ENCODE measurements around the gene HDLBP.
"Not testable (repeated sequence)": the region's sequence is repeated elsewhere in the genome, so short reads cannot be mapped to it uniquely, and the experiment has no call there.

The HDLBP gene

DNA sequence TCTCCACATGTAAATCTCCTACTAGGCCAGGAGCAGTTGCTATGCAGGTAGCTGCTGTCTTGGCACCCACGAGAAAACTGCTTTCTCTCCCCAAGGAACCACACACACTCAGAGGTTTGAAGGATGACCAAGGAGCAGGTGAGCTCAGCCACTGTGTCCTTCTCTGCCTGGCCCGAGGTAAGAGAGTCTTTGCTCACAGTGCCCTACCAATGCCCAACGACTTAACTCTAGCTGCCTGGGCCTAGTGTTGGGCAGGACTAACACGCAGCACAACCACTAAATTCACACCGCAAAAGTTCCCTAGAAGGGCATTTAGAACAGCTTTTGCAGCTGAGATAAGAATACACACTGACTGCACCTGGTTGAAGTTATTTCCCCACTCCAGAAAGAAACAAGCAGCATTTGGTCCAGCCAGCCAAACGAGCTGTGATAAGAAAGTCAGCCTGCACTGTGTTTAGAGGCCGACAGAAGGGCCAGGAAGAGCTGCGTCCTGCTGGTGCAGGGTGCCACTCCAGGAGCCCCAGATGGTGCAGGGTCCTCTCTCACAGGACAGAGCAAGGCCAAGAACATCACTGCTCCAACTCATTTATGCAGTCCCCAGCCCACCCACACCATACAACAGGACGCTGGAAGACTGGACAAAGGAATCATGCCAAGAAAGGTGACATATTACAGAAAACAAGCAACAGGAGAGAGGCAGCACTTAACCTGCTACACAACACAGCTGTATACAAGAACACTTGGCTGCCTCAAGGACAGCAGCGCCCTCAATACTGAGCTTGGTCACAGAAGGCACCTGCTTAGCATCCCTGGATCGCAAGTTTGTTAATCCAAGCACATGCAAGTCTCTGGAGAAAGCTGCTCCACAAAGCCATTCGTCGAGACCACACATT, 12.5 kb downstream of the HDLBP start:
- no peak for DNase-seq

GRCh38 chr2:241302083-241302482, 13.4 kb downstream of the HDLBP start:
- DNase-seq, result no peak

DNA sequence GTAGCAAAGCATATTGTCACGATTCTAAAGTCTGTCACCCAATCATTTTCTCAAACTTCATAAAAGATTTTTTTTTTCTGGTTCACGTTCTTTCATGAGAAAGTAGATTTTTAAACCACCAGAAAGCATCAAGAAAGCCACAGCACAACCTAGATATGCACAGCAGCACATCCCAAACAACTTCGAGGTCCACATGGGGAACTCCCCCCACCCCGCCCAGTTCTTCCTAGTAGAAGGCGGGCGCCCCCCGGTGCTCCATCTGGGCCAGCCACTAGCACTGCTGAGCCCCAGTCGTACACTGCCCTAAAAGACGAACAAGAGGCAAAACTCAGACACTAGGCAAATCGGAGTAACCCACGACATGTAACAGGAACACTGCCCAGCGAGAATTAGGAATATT, 15.5 kb downstream of the HDLBP start:
- peak; percentile 28 to 32 for DNase-seq

DNA sequence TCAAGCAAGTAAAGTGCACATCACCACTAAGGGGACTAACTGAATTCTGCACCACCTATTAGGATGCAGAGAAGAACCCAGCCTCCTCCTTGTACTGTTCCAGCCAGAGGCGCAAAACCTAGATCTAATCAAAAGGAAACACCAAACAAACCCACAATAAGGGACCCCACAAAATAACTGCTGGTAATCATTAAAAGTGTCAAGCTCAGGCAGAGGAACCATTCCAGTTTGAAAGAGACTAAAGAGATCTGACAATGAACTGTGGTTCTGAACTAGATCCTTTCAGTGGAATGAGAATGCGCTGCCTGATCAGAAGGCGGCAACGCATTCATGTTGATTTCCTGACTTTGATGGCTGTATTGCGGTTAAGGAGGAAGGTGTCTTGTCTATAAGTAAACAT, 16.8 kb downstream of the HDLBP start:
- no peak for DNase-seq

- DNase-seq, result no peak
These were observed 18.7 kb downstream of the HDLBP start for GRCh38 chr2:241296767-241297166.

DNA sequence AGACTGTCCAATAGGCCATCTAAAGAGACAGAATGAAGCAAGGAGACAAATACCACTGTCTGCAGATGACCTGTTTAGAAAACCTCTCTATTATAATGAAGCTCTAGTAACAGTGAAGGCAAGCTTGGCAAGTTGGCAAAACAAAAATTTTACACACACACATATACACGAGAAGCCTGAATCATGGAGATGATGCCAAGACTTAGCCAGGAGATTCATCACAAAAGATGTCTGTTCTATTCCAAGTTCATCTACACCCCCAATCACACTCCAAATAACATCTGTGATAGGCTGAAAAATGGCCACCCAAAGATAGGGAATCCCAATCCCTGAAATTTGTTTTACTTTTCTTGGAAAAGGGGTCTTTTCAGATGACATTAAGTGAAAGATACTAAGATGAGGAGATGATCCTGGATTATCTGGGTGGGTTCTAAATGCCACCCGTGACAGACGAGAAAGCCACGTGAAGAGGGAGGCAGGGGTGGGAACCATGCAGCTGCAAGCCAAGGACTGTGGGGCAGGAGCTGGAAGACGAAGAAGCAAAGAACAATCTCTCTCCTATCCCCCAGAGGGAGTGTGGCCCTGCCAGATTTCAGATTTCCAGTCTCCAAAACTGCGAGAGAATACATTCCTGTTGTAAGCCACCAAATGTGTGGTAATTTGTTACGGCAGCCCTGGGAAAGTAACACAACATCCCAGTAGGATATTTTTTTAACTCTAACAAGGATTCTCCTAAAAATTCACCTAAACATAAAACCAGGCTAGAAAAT, 20.0 kb downstream of the HDLBP start:
- DNase-seq, result no peak

DNA sequence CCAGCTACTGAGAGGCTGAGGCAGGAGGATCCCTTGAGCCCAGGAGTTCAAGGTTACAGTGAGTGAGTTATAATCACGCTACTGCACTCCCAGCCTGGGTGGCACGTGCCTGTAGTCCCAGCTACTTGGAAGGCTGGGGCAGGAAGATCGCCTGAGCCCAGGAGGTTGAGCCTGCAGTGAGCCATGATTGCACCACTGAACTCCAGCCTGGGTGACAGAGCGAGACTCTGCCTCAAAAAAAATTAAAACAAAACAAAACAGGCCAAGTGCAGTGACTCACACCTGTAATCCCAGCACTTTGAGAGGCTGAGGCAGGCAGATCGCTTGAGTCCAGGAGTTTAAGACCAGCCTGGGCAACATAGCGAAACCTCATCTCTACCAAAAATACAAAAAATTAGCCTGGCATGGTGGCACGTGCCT, 22.1 kb downstream of the HDLBP start:
- not testable (repeated sequence) for DNase-seq

GRCh38 chr2:241291977-241292376, 23.5 kb downstream of the HDLBP start:
- DNase-seq, result no peak

- DNase-seq, result no peak
These were observed 24.3 kb downstream of the HDLBP start for GRCh38 chr2:241291153-241291552.

DNA sequence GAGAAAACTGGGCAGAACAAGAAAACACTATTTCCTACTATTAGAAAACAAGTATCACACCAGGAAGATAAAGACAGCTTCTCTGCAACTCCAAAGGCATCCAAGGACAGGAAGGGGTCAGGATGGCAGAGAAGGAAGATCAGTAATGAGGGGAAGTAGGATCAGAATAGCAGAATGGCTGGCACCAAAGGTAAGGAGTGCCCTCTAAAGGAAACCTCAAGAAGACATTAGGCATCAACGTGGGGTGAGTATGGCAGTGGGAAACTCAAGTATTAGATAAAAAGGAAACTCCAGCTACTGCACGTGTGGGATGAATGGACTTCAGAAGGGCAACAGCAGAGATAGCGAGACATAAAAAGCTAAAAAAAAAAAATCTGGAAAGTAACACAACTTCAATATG, 25.9 kb downstream of the HDLBP start:
- DNase-seq, result no peak

DNA sequence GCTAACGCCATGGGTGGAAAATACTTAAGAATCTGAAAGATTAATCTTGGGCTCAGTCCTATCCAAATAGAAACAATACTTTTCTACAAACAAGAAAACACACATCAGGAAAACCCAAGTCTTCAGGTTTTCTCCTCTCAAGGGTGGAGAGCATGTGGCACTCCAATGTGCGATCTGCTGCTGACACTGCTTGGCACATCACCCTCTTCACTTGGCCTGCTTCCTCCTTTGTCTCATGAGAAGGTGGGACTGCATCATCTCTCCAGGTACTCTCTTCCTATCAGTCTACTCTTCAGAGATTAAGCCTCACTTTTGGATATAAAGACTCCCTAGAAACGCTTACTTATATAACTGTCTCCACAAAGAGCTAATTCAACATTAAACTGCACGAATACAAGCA, 26.4 kb downstream of the HDLBP start:
- DNase-seq, result no peak

DNA sequence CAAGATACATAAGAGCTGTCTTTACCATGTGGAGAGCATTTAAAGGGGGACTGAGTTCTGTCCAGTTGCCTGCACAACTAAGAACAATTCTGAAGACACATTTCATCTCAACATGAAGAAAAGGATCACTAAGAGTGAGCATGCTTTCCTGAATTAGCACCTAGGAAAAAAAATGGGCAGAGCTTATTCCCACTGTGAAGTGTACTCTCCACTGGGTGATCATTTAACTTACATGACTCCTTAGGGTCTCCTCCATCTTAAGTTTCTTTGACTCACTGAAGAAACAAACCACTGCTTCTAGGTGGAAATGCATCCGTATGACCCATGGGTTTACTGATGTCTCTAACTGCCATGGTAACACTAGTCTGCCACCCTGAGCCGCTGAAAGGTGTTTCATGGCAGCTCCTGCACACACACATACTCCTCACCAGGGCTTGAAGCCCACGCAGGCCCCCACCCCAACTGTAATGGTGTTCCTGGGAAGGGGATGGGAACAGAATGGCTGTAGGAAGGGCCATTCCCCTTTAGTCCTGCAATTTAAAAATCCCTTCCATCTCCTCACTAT, 27.1 kb downstream of the HDLBP start:
- DNase-seq, result no peak

GRCh38 chr2:241286348-241287090, 29.0 kb downstream of the HDLBP start:
- no peak for DNase-seq

DNA sequence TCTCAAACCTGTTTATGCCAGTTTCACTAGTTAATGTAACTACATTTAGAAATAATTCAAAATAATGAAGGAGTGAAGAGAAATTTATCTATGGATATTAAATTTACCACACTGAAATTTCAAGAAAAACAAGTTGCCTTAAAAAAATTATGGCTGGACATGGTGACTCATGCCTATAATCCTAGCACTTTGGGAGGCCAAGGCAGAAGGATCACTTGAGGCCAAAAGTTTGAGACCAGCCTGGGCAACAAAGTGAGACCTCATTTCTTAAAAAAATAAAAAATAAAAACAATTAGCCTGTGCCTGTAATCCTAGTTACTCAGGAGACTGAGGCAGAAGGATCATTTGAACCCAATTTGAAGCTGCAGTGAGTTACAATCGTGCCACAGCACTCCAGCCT, 29.9 kb downstream of the HDLBP start:
- DNase-seq, result no peak

DNA sequence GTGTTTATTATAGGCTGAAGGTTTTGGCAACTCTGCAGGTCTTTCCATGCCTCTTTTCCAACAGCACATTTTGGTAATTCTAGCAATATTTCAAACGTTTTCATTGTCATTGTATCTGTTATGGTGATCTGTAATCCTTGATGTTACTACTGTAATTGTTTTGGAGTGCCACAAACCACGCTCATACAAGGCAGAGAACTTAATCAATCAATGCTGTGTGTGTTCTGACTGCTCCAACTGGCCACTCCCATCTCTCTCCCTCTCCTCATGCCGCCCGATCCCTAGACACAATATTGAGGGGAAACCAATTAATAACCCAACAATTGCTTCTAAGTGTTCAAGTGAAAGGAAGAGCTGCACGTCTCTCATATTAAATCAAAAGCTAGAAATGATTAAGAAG, 32.9 kb downstream of the HDLBP start:
- DNase-seq, result no peak

GRCh38 chr2:241280291-241280690, 35.2 kb downstream of the HDLBP start:
- DNase-seq, result no peak

DNA sequence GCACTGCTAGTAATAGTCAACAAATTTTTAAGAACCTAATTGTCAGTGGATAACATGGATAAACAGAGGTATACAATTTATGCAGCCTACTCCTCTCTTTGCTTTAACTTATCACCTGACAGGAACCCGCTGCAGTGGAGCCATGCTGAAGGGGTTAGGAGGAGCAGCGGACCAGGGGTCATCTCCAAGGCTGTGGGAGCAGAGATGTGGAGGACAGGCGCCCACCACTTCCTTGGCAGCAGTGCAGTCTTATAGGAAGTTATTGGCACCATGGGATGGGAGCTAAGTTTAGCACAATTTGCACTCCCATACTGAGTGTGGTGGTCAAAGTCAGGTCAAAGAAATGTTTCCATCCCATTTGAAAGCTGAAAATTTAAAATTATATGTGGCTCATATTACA, 35.6 kb downstream of the HDLBP start:
- no peak for DNase-seq

DNA sequence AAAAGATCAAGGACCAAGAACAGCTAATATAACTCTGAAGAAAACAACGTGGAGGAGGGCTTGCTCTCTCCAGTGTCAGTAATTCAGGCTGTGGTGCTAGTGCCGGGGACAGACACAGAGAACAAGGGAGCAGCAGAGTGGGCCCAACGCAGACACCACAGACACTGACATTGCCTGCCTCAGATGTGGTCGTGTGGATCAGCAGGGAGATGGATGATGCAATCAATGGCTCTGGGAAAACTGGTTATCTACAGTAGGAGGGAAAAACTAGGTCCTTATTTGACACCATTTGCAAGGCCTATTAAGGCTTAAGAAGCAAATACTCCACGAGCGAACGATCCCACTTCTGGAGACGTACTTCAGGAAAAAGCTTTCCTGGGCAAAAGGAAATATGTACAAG, 36.1 kb downstream of the HDLBP start:
- no peak for DNase-seq

GRCh38 chr2:241278306-241278705, 37.2 kb downstream of the HDLBP start:
- not testable (repeated sequence) for DNase-seq

DNA sequence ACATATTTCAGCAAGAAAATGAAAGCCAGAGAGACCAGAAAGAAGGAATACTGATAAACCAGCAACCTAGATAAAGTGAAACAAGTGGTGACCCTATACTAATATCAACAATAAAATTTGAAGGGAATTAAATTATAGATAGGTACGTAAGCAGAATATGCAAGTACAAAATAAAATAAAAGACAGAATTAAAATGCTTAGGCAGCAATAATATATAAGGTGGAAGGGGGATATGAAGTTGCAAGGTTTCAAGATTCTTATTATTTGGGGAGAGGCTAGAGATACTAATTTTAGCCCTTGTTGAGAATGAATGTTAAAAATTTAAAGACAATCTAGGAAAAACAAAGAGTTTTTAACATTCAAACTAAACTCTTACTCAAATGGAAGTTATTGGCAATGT, 39.6 kb downstream of the HDLBP start:
- DNase-seq, result no peak

DNA sequence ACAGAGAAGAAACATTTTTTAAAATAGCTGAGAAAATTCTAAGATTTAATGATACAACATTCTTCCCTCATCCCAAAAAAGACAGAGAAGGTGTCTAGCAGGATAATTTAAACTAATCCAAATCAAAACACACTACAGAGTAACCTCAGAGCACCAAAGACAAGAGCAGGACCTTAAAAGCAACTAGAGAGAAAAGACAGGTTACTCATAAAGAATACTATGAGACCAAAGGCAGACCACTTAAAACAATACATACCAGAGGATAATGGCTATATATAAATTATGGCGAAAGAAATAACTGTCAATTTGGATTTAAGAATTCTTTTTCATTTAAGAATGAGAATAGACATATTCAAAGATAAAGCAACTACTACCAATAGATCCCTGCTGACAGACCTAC, 40.0 kb downstream of the HDLBP start:
- DNase-seq, result no peak

- no peak for DNase-seq
These were observed 41.3 kb downstream of the HDLBP start for GRCh38 chr2:241274127-241274526.
